SU-DHL-6 (cell line): ENCODE results near the gene AHRR.

ENCODE experiments used
- H2AFZ ChIP-seq: fragments of 200-600 bp; sonication (generic); 2 replicates; pipeline ENCODE4 v1.6.1; 2014; ENCODE audit warnings: low read depth, mild to moderate bottlenecking, moderate library complexity, mixed read lengths, antibody characterized with exemption, low read length; ENCODE audit not compliant: severe bottlenecking
- H3F3A ChIP-seq: fragments of 200-600 bp; shearing (Covaris generic); 2 replicates; pipeline ENCODE4 v1.6.0; 2016; ENCODE audit warnings: antibody characterized with exemption, mild to moderate bottlenecking; ENCODE audit not compliant: insufficient read depth
- H3K27ac ChIP-seq: fragments of 200-600 bp; sonication (generic); 2 replicates; pipeline ENCODE4 v1.5.1; 2016; ENCODE audit warnings: low read depth, mild to moderate bottlenecking, low read length, moderate library complexity, mixed read lengths
- H3K27me3 ChIP-seq: fragments of 200-600 bp; sonication (generic), shearing (Covaris generic); 2 replicates; pipeline ENCODE4 v1.6.0; 2014; ENCODE audit warnings: mild to moderate bottlenecking, low read length
- H3K36me3 ChIP-seq: fragments of 200-600 bp; sonication (generic); 2 replicates; pipeline ENCODE4 v1.6.1; 2014; ENCODE audit warnings: mild to moderate bottlenecking, low read length, mixed read lengths
- H3K4me2 ChIP-seq: fragments of 300-600, 200-600 bp; shearing (Covaris generic), sonication (generic); 2 replicates; pipeline ENCODE4 v1.6.0; 2014; ENCODE audit warnings: low read length, low read depth, mild to moderate bottlenecking; ENCODE audit not compliant: poor library complexity, severe bottlenecking
- H3K4me3 ChIP-seq: fragments of 200-600 bp; sonication (generic); 2 replicates; pipeline ENCODE4 v1.5.1; 2014; ENCODE audit warnings: antibody characterized with exemption, low read length, mild to moderate bottlenecking, mixed read lengths; ENCODE audit not compliant: insufficient read depth, poor library complexity, severe bottlenecking
- H3K79me2 ChIP-seq: fragments of 200-600 bp; sonication (generic); 2 replicates; pipeline ENCODE4 v1.6.1; 2014; ENCODE audit warnings: mild to moderate bottlenecking, low read length, moderate library complexity; ENCODE audit not compliant: insufficient read depth
- H3K9ac ChIP-seq: fragments of 200-600 bp; sonication (generic); 2 replicates; pipeline ENCODE4 v1.7.0; 2014; ENCODE audit warnings: mild to moderate bottlenecking, low read length
- H3K9me2 ChIP-seq: fragments of 200-600 bp; sonication (generic); replicated peaks from 2 replicates; pipeline ENCODE4 v1.6.1; 2014; ENCODE audit warnings: low read length; ENCODE audit not compliant: insufficient read depth
- H3K9me3 ChIP-seq: fragments of 200-600 bp; sonication (generic); 2 replicates; pipeline ENCODE4 v1.6.1; 2014; ENCODE audit warnings: low read length, mixed read lengths; ENCODE audit not compliant: insufficient read depth
- H4K20me1 ChIP-seq: fragments of 200-600 bp; sonication (generic); 2 replicates; pipeline ENCODE4 v1.6.1; 2014; ENCODE audit warnings: low read depth, mild to moderate bottlenecking, antibody characterized with exemption, low read length, moderate library complexity, mixed read lengths
- EZH2phosphoT487 ChIP-seq: fragments of 200-600 bp; sonication (generic), shearing (Covaris generic); conservative IDR thresholded peaks from 2 replicates; pipeline ENCODE4 v1.6.1; 2018; ENCODE audit warnings: mild to moderate bottlenecking, antibody characterized with exemption, low read length, moderate library complexity, mixed read lengths
- TF ChIP-seq, protein P1 (sequence below): fragments of 200-600 bp; sonication (generic); IDR thresholded peaks from one replicate; pipeline ENCODE4 v1.5.1; 2017; ENCODE audit warnings: antibody characterized with exemption, mild to moderate bottlenecking, low read length, moderate library complexity; ENCODE audit not compliant: insufficient read depth, poor library complexity, severe bottlenecking

AHRR gene

GRCh38 chr5:372556-372995 is 51.1 kb downstream of the AHRR start:
- no peak overlapping the region for H2AFZ ChIP-seq
- no peaks in the 10 kb centered on the region for H3K79me2 ChIP-seq
- H3K9me3 ChIP-seq: no peaks in the 10 kb centered on the region
- H3K9ac ChIP-seq: no peak overlapping the region
- TF ChIP-seq EZH2phosphoT487: no peak
- TF ChIP-seq, protein P1, sequence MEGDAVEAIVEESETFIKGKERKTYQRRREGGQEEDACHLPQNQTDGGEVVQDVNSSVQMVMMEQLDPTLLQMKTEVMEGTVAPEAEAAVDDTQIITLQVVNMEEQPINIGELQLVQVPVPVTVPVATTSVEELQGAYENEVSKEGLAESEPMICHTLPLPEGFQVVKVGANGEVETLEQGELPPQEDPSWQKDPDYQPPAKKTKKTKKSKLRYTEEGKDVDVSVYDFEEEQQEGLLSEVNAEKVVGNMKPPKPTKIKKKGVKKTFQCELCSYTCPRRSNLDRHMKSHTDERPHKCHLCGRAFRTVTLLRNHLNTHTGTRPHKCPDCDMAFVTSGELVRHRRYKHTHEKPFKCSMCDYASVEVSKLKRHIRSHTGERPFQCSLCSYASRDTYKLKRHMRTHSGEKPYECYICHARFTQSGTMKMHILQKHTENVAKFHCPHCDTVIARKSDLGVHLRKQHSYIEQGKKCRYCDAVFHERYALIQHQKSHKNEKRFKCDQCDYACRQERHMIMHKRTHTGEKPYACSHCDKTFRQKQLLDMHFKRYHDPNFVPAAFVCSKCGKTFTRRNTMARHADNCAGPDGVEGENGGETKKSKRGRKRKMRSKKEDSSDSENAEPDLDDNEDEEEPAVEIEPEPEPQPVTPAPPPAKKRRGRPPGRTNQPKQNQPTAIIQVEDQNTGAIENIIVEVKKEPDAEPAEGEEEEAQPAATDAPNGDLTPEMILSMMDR: no peak
- H3K27me3 ChIP-seq: no peaks in the 10 kb centered on the region
- no peaks in the 10 kb centered on the region for H3F3A ChIP-seq
- no peaks in the 10 kb centered on the region for H4K20me1 ChIP-seq
- H3K4me2 ChIP-seq: no peak overlapping the region
- H3K4me3 ChIP-seq: no peak overlapping the region
- H3K36me3 ChIP-seq: no peaks in the 10 kb centered on the region
- no peak overlapping the region for H3K27ac ChIP-seq
- H3K9me2 ChIP-seq: no peaks in the 10 kb centered on the region

GRCh38 chr5:372996-373709 is 51.6 kb downstream of the AHRR start:
- H3K4me3 ChIP-seq: no peak overlapping the region
- no peak overlapping the region for H3K27ac ChIP-seq
- H3K9me2 ChIP-seq: no peaks in the 10 kb centered on the region
- no peaks in the 10 kb centered on the region for H3K27me3 ChIP-seq
- H3K9me3 ChIP-seq: no peaks in the 10 kb centered on the region
- H3F3A ChIP-seq: no peaks in the 10 kb centered on the region
- no peaks in the 10 kb centered on the region for H3K36me3 ChIP-seq
- no peak overlapping the region for H2AFZ ChIP-seq
- no peak overlapping the region for H3K9ac ChIP-seq
- no peaks in the 10 kb centered on the region for H3K79me2 ChIP-seq
- no peak for TF ChIP-seq EZH2phosphoT487
- TF ChIP-seq, protein P1: no peak
- H3K4me2 ChIP-seq: no peak overlapping the region
- no peaks in the 10 kb centered on the region for H4K20me1 ChIP-seq

GRCh38 chr5:373710-374602 is 52.4 kb downstream of the AHRR start:
- no peak overlapping the region for H3K27ac ChIP-seq
- H3K4me2 ChIP-seq: no peak overlapping the region
- no peak overlapping the region for H2AFZ ChIP-seq
- TF ChIP-seq, protein P1: no peak
- no peak for TF ChIP-seq EZH2phosphoT487
- no peaks in the 10 kb centered on the region for H3K36me3 ChIP-seq
- no peaks in the 10 kb centered on the region for H3K9me3 ChIP-seq
- no peaks in the 10 kb centered on the region for H3K9me2 ChIP-seq
- H3K27me3 ChIP-seq: no peaks in the 10 kb centered on the region
- H4K20me1 ChIP-seq: no peaks in the 10 kb centered on the region
- H3K9ac ChIP-seq: no peak overlapping the region
- no peak overlapping the region for H3K4me3 ChIP-seq
- no peaks in the 10 kb centered on the region for H3K79me2 ChIP-seq
- no peaks in the 10 kb centered on the region for H3F3A ChIP-seq
